ENCODE results near the gene TOP1. TPM values are rescaled to one million over a fixed set of nuclear protein-coding genes. Genes with fewer than 3 reads are reported as not detected.
"Not testable (repeated sequence)": the region's sequence is repeated elsewhere in the genome, so short reads cannot be mapped to it uniquely, and the experiment has no call there.

TOP1 gene
- polyA plus RNA-seq, 2 of the 4 experiments (the other 2 are of a cell fraction), result 20.8 to 70.6 TPM

- CTCF ChIA-PET, result interaction anchor here (5.7 to 7.9 kb wide), 2 partner anchors 12 to 207 kb away, joined by 54 to 103 read pairs; partner anchors contain the start of gene LPIN3
- Histone ChIP-seq H3K27ac (no peak overlapping the region), H3K9me3 (no peaks in the 10 kb centered on the region), H3K4me1 (no peaks in the 10 kb centered on the region; the same call in 2 of the 3 replicates), H3K4me3 (no peak overlapping the region), H3K4me2 (no peak overlapping the region)
- WGBS (ENCODE audit: missing lambda C conversion rate), result 92% methylated on average over 5 of the region's 5 CpGs
- POLR2A ChIA-PET, result no interaction called here
- DNase-seq (ENCODE audit: low read depth in 1 of 2, low spot score in 1 of 2) (no peak), ATAC-seq (no peak), FAIRE-seq (no peak)
- no peak for TF ChIP-seq HOXB13 (CRISPR knock-in tag; IDR thresholded peaks at IDR 0.05; ENCODE audit: low read depth)
- no peak for TF ChIP-seq POLR2A (IDR thresholded peaks at IDR 0.05; ENCODE audit: low read length)
- no peak for TF ChIP-seq SREBF2 (IDR thresholded peaks at IDR 0.05)
- no peak for TF ChIP-seq NFE2L2 (conservative IDR thresholded peaks at IDR 0.05; ENCODE audit: low read length)
- TF ChIP-seq RARB (CRISPR knock-in tag; IDR thresholded peaks at IDR 0.05), result no peak
- TF ChIP-seq JUN (IDR thresholded peaks at IDR 0.05), result no peak
- no peak for TF ChIP-seq KDM5A (IDR thresholded peaks at IDR 0.05)
- no peak for TF ChIP-seq CEBPB (IDR thresholded peaks at IDR 0.05)
- no peak for TF ChIP-seq RFX5 (IDR thresholded peaks at IDR 0.05)
- no peak for TF ChIP-seq CTCF (IDR thresholded peaks at IDR 0.05)
- no peak for TF ChIP-seq HMGXB4 (CRISPR knock-in tag; IDR thresholded peaks at IDR 0.05; ENCODE audit: borderline replicate concordance)
- no peak for TF ChIP-seq CBX8 (IDR thresholded peaks at IDR 0.05)
- TF ChIP-seq HDAC2 (IDR thresholded peaks at IDR 0.05), result no peak
- no peak for TF ChIP-seq MAZ (IDR thresholded peaks at IDR 0.05; ENCODE audit: borderline replicate concordance, low read depth, low read length)
These were observed 103.2 kb downstream of the TOP1 start for GRCh38 chr20:41131594-41132387.

- H3K4me1 ChIP-seq; H3K4me3 ChIP-seq; H3K4me2 ChIP-seq; H3K27ac ChIP-seq; DNase-seq (ENCODE audit: low read depth in 1 of 2, low spot score in 1 of 2); H3K9me3 ChIP-seq; FAIRE-seq; ATAC-seq; POLR2A ChIA-PET: not testable (repeated sequence)
- CTCF ChIA-PET, result interaction anchor here (0.5 to 7.9 kb wide), 4 partner anchors 12 to 206 kb away, joined by 3 to 103 read pairs (median 30); partner anchors contain the start of gene LPIN3
- 76% methylated on average over 9 of the region's 9 CpGs for WGBS (ENCODE audit: missing lambda C conversion rate)
These were observed 103.8 kb downstream of the TOP1 start for GRCh38 chr20:41132388-41132775.

- POLR2A ChIA-PET, result no interaction called here
- ATAC-seq (no peak), FAIRE-seq (no peak), DNase-seq (ENCODE audit: low read depth in 1 of 2, low spot score in 1 of 2) (no peak)
- Histone ChIP-seq H3K4me1 (peaks cover 7% of the 10 kb centered on the region), H3K4me2 (no peak overlapping the region), H3K9me3 (no peaks in the 10 kb centered on the region), H3K27ac (no peak overlapping the region), H3K4me3 (no peak overlapping the region)
- 96% methylated on average over 7 of the region's 7 CpGs for WGBS (ENCODE audit: missing lambda C conversion rate)
- CTCF ChIA-PET, result interaction anchor here (0.8 to 7.9 kb wide), 17 partner anchors 13 to 287 kb away, joined by 3 to 103 read pairs (median 10); partner anchors contain the start of gene LPIN3
- TF ChIP-seq EHMT2 (IDR thresholded peaks at IDR 0.05; ENCODE audit: low read depth) (no peak), JUN (IDR thresholded peaks at IDR 0.05) (no peak)
These were observed 105.2 kb downstream of the TOP1 start for GRCh38 chr20:41133709-41134361.

All from A549 (cell line).